K562 (cell line): ENCODE results near the gene COPA. TPM values are rescaled to one million over a fixed set of nuclear protein-coding genes. Genes with fewer than 3 reads are reported as not detected.

ENCODE experiments used
- ARHGAP35 ChIP-seq: fragments of 450-650 bp; IDR thresholded peaks from 2 replicates; pipeline ENCODE4 v1.6.1; 2018; ENCODE audit not compliant: partially characterized antibody
- CHD7 ChIP-seq: fragments of 200-600 bp; sonication (generic); IDR thresholded peaks from one replicate; pipeline ENCODE4 v1.6.1; 2012; ENCODE audit warnings: mild to moderate bottlenecking, low read depth, low read length, inconsistent platforms
- HDAC1 ChIP-seq, 2 experiments: fragments of 450-650 bp; IDR thresholded peaks; 2 replicates each; pipeline ENCODE4 v1.6.1; 2016 to 2017; ENCODE audit warnings: inconsistent platforms in 1 of 2, mild to moderate bottlenecking in 1 of 2, moderate library complexity in 1 of 2
- NCOA1 ChIP-seq: fragments of 450-650 bp; IDR thresholded peaks from 2 replicates; pipeline ENCODE4 v1.6.1; 2016; ENCODE audit warnings: low read depth
- POLR2A ChIP-seq: fragments of 450-650 bp; conservative IDR thresholded peaks from 2 replicates; pipeline ENCODE4 v1.6.1; 2016
- SUPT5H ChIP-seq: fragments of 450-650 bp; IDR thresholded peaks from 2 replicates; pipeline ENCODE4 v1.6.1; 2016
- TCF15 ChIP-seq: fragments of 250-450 bp; sonication (Bioruptor Pico); IDR thresholded peaks from 2 replicates; pipeline ENCODE4 v1.8.0; 2022; ENCODE audit warnings: moderate library complexity, mild to moderate bottlenecking, inconsistent platforms
- ZBTB26 ChIP-seq: fragments of 450-650 bp; formaldehyde crosslinking; IDR thresholded peaks from 2 replicates; pipeline ENCODE4 v1.4.0; 2022; ENCODE audit warnings: missing genetic modification characterization
- ZBTB8A ChIP-seq: fragments of 450-650 bp; IDR thresholded peaks from 2 replicates; pipeline ENCODE4 v1.6.1; 2018; ENCODE audit warnings: mild to moderate bottlenecking, moderate library complexity; ENCODE audit not compliant: partially characterized antibody
- ZNF277 ChIP-seq: fragments of 250-450 bp; sonication (Bioruptor Pico); IDR thresholded peaks from 2 replicates; pipeline ENCODE4 v1.8.0; 2022; ENCODE audit warnings: inconsistent platforms, mild to moderate bottlenecking, moderate library complexity, borderline replicate concordance
- ZNF551 ChIP-seq: fragments of 250-450 bp; sonication (Bioruptor Pico); IDR thresholded peaks from 2 replicates; pipeline ENCODE4 v1.5.0; 2021; ENCODE audit warnings: mild to moderate bottlenecking, moderate library complexity
- ZNF639 ChIP-seq, 2 experiments: fragments of 200-800 bp in 1 of 2; sonication (Bioruptor generic) in 1 of 2; sonication (generic) in 1 of 2; formaldehyde crosslinking in 1 of 2; IDR thresholded peaks in 1 of 2; conservative IDR thresholded peaks in 1 of 2; 2 replicates each; pipeline versions ENCODE4 v1.5.0 to v1.6.1; 2016 to 2020; ENCODE audit warnings: missing compliant biosample characterization in 1 of 2, missing genetic modification characterization in 1 of 2, missing genetic modification reagents in 1 of 2
- ZNF785 ChIP-seq: fragments of 250-450 bp; sonication (Bioruptor Pico); IDR thresholded peaks from 2 replicates; pipeline ENCODE4 v1.4.0; 2020; ENCODE audit warnings: mild to moderate bottlenecking
- polyA plus RNA-seq, 8 experiments: library from polyadenylated mRNA; depleted of rRNA in 4 of 8; stranded (reverse) in 5 of 8; unstranded in 3 of 8; fragments of >200 nt; fragmentation: Nextera tagmentation in 2 of 8; fragmentation: Illumina TruSeq in 1 of 8; extraction: Ambion mirVana in 2 of 8; extraction: Trizol in 1 of 8; gene quantifications; 2 replicates each; pipeline versions ENCODE4 v1.2.1 to v1.2.3, GENCODE V29; 2011 to 2014; ENCODE audit warnings: inconsistent platforms in 1 of 8, missing spikeins in 1 of 8
- total RNA-seq, 7 experiments: library from RNA; depleted of rRNA in 6 of 7; stranded (reverse); fragments of >200 nt in 6 of 7; fragmentation: Illumina TruSeq in 2 of 7; extraction: Trizol in 2 of 7; gene quantifications; 2 replicates each; pipeline versions ENCODE4 v1.2.1 to v1.2.3, GENCODE V29; 2011 to 2021; ENCODE audit warnings: low replicate concordance in 1 of 7

The COPA gene
- total and polyA plus RNA-seq, 9 of the 15 experiments (the other 6 are each of a cell fraction or from before 2014, with no cell fraction given) = 49.8 to 222 (median 110) TPM

- TF ChIP-seq CHD7 (no peak), ZBTB8A (no peak), TCF15 (CRISPR knock-in tag) (no peak), POLR2A (peak; percentile 93), HDAC1 (IDR thresholded peaks at IDR 0.05) (peak in 1 of 2 experiments; percentile 88; a peak in 2 of 4 replicates), ZNF277 (CRISPR knock-in tag) (no peak), ZNF785 (CRISPR knock-in tag) (no peak), ZBTB26 (CRISPR knock-in tag) (no peak), ZNF551 (CRISPR knock-in tag) (no peak), NCOA1 (no peak), ZNF639 (CRISPR knock-in tag; conservative IDR thresholded peaks at IDR 0.05 in 1 of 2, IDR thresholded peaks at IDR 0.05 in 1 of 2) (no peak), ARHGAP35 (no peak), SUPT5H (peak; percentile 92)
These were observed 58.2 kb downstream of the COPA start, which contains the start of gene PEX19 (continued) for GRCh38 chr1:160284782-160285344.
